Measurements from ENCODE around the gene CHN1. TPM values are rescaled to one million over a fixed set of nuclear protein-coding genes. Genes with fewer than 3 reads are reported as not detected.

The CHN1 gene
- polyA plus RNA-seq, 1 of the 3 experiments (the other 2 are of a cell fraction), result 31.6 TPM

GRCh38 chr2:174836377-174836994, 168.7 kb downstream of the CHN1 start:
- Histone ChIP-seq H3K36me3 (replicated peaks in 1 of 2; ENCODE audit: control insufficient read depth in 1 of 2, insufficient read depth in 2 of 2, low read length in 1 of 2) (no peaks in the 10 kb centered on the region), H3K4me3 (ENCODE audit: low read depth in 2 of 2, low read length in 1 of 2) (no peak overlapping the region), H3K27ac (ENCODE audit: low read depth in 2 of 2, low read length in 1 of 2) (peak overlapping the region; percentile 66 to 81), H4K20me1 (ENCODE audit: insufficient read depth) (no peaks in the 10 kb centered on the region), H3K9ac (peak overlapping the region; percentile 11; the same call in 1 of the 2 replicates), H3K79me2 (ENCODE audit: insufficient read depth) (0 out of 2 replicates have a peak, but pooled peaks cover 23% of the 10 kb centered on the region), H3K27me3 (ENCODE audit: insufficient read depth) (no peaks in the 10 kb centered on the region), H3K4me1 (ENCODE audit: control insufficient read depth in 1 of 2, insufficient read depth in 2 of 2, low read depth in 1 of 2, low read length in 1 of 2) (peaks cover 6 to 16% of the 10 kb centered on the region in 2 experiments), H3K4me2 (peak overlapping the region; percentile 49), H3K9me3 (no peaks in the 10 kb centered on the region), H3F3A (replicated peaks; ENCODE audit: insufficient read depth) (peaks cover 18% of the 10 kb centered on the region), H3K9me2 (no peaks in the 10 kb centered on the region), H2AFZ (ENCODE audit: low read depth) (peak overlapping the region; percentile 42; the same call in 1 of the 2 replicates)
- DNase-seq, result no peak
- ChIA-PET POLR2A (no interaction called here), CTCF (interaction anchor here (0.8 to 1.0 kb wide), 2 partner anchors 12 to 53 kb away, joined by 3 to 5 read pairs; no protein-coding TSS in a partner anchor)
- WGBS (ENCODE audit: low lambda C conversion rate), result 60% methylated on average over 3 of the region's 3 CpGs
- TF ChIP-seq CHD2 (IDR thresholded peaks at IDR 0.05; ENCODE audit: low read length, partially characterized antibody) (no peak), JUND (IDR thresholded peaks at IDR 0.05) (peak; percentile 82), NFIC (IDR thresholded peaks at IDR 0.05; ENCODE audit: borderline replicate concordance) (peak; percentile 94), TEAD4 (IDR thresholded peaks at IDR 0.05; ENCODE audit: borderline replicate concordance, insufficient read depth) (0 out of 2 replicates have a peak, but pooled peaks have one; percentile 71), MEF2A (IDR thresholded peaks at IDR 0.05; ENCODE audit: borderline replicate concordance, low read depth) (no peak), FOSL2 (IDR thresholded peaks at IDR 0.05; ENCODE audit: borderline replicate concordance, low read depth) (peak; percentile 85), RCOR1 (IDR thresholded peaks at IDR 0.05; ENCODE audit: low read length) (no peak), GATA2 (CRISPR knock-in tag; IDR thresholded peaks at IDR 0.05) (no peak), RXRA (IDR thresholded peaks at IDR 0.05; ENCODE audit: borderline replicate concordance, low read depth) (0 out of 2 replicates have a peak, but pooled peaks have one; percentile 45), TCF12 (IDR thresholded peaks at IDR 0.05) (peak; percentile 74), SIN3A (IDR thresholded peaks at IDR 0.05; ENCODE audit: borderline replicate concordance, low read depth, low read length) (0 out of 2 replicates have a peak, but pooled peaks have one; percentile 23), EP300 (IDR thresholded peaks at IDR 0.05; ENCODE audit: borderline replicate concordance in 1 of 2, low read depth in 1 of 2, low read length in 1 of 2) (peak in 1 of 2 experiments; percentile 64; a peak in 2 of 4 replicates), REST (IDR thresholded peaks at IDR 0.05; ENCODE audit: low read depth, low read length) (0 out of 2 replicates have a peak, but pooled peaks have one; percentile 30)
- TF ChIP-seq, protein P1, sequence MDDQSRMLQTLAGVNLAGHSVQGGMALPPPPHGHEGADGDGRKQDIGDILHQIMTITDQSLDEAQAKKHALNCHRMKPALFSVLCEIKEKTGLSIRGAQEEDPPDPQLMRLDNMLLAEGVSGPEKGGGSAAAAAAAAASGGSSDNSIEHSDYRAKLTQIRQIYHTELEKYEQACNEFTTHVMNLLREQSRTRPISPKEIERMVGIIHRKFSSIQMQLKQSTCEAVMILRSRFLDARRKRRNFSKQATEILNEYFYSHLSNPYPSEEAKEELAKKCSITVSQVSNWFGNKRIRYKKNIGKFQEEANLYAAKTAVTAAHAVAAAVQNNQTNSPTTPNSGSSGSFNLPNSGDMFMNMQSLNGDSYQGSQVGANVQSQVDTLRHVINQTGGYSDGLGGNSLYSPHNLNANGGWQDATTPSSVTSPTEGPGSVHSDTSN (IDR thresholded peaks at IDR 0.05), result peak; percentile 73
- TF ChIP-seq, protein P2, sequence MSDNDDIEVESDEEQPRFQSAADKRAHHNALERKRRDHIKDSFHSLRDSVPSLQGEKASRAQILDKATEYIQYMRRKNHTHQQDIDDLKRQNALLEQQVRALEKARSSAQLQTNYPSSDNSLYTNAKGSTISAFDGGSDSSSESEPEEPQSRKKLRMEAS (IDR thresholded peaks at IDR 0.05; ENCODE audit: low read depth), result peak; percentile 74
